GM19328 (cell line): ENCODE results near the gene NUP54.

ENCODE experiments used
- ATAC-seq: cut with Tn5 transposase; IDR thresholded peaks from one replicate; pipeline ENCODE4 v1.9.1; 2021; ENCODE audit warnings: mild to moderate bottlenecking, moderate library complexity; ENCODE audit not compliant: unreplicated experiment

NUP54 gene

DNA sequence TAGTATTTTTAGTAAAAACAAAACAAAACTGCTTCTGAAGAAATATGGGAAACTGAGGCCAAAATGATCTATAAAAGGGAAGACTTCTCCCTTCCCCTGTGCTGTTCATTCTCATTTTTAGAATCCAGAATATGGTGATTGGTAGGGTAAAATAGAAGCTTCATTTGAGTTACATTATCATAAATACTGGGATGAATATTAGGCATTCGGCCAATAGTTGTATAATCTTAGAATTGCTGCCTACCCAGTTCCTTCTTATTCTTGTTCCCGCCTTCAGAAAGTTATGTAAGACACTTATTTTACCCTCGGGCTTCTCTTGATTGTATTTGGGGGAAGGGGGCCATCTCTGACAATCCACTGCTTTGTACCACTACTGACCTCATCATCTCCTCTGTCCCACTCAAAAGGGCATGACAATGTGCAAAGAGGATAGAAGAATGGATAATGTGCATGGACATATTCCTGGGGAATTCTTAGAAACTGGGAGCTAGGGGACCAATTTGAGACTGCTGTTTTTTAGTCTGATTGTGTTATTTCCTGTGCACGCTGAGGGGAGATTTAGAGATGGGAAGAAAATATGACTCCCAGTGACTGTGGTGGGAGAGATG lies 73.1 kb downstream of the NUP54 start:
- ATAC-seq, result no peak

- ATAC-seq, result no peak
Observed at GRCh38 chr4:76074468-76074867, 73.7 kb downstream of the NUP54 start, which contains the start of gene ART3. ART3 (plus strand) TSS chr4:76074709; CDS start chr4:76075890, 1,181 bp downstream.

- ATAC-seq, result no peak
Observed at GRCh38 chr4:76072760-76073159, 75.4 kb downstream of the NUP54 start.

- ATAC-seq, result no peak
Observed at GRCh38 chr4:76067652-76068286, 80.4 kb downstream of the NUP54 start.

DNA sequence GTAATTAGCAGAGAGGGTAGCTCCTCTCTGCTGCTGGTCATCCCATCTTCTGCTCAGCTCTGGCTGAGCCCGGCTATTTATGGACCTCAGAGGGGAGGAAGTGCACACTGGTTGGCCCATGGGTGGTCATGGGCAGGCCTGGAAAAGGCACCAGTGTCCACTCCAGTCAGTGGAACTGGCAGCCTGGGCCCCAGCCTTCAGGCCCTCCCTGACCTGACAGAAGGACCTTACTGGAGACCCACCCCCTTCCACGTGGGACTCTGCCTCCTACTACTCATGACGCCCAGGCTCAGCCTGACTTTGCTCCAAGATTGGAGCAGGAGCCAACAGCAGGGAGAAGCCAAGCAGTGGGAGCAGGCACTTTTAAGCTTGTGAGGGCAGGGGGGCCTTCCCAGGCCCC lies 81.7 kb downstream of the NUP54 start:
- no peak for ATAC-seq
